Fibroblast of skin of right biceps (primary cell): Measurements from ENCODE around the gene MOV10L1.
"Not testable (repeated sequence)": the region's sequence is repeated elsewhere in the genome, so short reads cannot be mapped to it uniquely, and the experiment has no call there.

ENCODE experiments used
- DNase-seq: peaks from one replicate; pipeline ENCODE4 v3.0.0-alpha.2; 2013

MOV10L1 gene

DNA sequence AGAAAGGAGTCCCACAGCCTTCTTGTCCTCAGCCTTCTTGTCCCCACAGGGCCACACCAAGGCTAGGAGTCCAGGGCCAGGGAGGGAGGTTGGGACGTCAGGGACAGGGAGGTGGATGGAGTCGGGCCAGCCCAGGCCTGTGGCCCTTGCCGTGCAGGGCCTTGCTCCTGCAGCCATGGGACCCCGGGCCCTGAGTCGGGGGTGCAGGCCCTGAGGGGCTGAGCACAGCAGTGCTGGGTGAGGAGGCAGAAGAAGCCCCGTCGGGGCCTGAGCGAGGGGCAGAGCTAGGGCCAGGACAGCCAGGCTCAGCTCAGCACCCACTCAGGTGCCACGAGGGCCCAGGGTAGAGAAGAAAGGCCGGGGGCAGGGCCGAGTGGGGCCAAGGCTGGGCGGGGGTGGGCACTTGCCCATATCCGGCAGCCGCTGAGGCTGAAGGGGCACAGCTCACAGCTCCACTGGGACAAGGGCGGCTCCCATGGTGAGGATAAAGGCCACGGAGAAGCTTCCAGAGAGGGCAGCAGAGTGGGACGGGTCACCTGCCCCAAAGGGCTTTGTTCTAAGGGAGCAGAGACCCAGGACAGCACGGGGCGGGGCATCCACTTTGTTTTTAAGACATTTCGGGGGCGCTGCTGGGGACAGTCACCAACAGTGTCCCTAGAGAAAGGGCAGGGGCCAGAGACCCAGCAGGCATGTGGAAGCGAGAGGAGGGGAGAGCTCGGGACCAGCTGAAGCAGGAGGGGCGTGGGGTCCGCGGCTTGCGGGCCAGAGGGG is 8.2 kb upstream of the MOV10L1 start:
- DNase-seq = no peak

DNA sequence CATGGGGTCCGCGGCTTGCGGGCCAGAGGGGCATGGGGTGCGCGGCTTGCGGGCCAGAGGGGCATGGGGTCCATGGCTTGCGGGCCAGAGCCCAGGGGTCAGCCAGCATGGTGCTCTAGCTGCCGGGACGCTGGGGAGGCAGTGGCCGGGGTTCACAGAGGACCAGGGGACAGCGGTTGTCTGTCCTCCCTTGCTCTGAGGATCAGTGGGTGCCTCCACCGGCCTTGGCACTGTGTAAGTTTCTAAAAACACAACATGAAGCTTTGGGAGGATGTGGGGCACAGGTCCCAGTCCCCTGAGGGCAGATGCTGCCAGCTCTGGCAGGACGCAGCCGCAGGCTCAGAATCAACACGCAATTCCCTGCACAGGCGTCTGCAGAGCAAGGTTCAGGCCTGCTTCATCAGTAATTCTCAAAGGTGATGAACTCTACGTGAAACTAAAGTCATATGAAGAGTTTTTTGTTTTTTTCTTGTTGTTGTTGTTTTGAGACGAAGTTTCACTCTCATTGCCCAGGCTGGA is 7.5 kb upstream of the MOV10L1 start:
- no peak for DNase-seq

DNA sequence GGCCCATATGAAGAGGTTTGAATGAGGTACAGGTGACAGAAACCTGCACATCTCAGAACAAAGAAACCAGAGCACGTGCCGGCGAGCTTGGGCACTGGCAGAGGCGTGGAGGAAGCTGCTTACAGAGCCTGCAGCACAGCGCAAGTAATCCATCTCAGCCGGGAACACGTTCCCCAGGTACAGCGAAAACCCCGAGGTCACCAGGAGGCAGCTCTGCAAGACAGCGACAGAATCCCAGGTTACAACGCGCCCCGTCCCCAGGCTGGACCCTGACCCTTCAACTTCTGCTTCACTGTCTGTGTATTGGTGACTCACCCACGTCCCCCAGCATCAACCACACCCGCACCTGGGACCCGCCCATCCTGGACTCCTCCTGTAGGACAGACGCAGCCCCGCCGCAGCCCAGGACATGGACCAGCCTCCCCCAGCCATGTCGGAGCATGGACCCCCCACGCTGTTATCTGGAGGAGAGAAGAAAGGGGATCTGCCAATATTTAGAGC is 6.8 kb upstream of the MOV10L1 start:
- DNase-seq = no peak

DNA sequence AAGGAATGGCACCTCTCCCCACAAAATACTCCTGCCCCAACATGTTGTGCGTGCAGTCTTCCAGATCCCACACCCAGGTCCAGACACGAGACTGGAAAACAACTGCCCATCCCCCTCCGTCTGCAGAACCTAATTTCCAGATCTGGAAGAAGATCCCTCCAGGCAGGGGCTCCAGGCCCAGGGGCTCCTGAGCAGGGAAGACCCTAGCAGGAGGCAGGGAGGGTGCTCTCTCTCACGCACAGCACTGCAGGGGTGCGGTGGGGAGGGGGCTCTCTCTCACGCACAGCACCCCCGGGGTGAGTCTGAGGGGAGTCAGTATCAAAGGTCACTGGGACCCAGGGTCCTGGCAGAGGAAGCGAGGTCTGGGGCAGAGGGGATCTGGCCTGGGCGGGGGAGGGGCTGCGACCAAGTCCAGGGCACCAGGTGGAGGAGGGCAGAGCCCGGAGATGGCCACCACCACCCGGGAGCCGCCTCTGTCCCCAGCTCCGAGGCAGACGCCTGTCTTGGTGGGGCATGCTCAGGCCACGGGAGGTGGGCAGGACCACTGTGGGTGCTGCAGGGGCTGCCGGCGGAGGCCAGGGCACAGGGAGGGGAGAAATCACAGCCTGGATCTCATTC is 6.2 kb upstream of the MOV10L1 start:
- DNase-seq = no peak

DNA sequence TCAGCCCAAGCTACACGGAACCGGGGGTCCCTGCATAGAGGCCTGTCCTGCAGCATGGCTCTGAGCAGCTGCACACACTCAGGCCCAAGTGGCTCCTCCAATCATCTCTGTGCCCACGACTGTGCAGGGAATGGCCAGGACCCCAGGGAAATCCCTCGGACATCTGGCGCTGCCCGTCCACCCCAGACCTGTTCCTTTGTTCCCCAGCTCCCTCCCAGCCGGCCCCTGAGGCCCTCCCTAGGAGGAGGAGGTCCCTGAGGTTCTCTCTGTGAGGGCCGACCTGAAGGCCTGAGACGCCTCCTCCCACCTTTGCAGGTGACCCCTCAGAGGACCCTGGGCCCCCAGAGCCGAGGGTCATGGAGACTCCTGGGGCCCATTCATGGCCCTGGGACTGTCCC is 5.7 kb upstream of the MOV10L1 start:
- no peak for DNase-seq

DNA sequence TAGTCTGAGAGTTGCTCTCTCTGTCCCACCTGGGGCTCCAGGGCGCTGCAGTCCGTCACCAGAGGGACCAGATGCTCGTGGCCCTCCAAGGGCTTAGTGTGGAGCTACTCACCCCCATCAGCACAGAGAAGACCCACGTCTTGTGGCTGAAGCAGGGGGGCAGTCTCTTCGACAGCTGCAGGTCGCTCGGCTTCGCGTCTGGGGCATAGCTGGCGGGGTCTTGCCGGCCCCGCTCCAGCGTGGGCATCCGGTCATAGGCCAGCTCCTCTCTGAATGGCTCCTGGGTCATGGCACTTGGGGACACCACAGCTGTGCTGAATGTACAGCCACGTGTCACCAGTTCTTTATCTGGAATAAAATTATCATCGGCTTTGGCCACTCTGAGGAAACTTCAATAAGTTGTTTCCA is 5.2 kb upstream of the MOV10L1 start:
- no peak for DNase-seq

DNA sequence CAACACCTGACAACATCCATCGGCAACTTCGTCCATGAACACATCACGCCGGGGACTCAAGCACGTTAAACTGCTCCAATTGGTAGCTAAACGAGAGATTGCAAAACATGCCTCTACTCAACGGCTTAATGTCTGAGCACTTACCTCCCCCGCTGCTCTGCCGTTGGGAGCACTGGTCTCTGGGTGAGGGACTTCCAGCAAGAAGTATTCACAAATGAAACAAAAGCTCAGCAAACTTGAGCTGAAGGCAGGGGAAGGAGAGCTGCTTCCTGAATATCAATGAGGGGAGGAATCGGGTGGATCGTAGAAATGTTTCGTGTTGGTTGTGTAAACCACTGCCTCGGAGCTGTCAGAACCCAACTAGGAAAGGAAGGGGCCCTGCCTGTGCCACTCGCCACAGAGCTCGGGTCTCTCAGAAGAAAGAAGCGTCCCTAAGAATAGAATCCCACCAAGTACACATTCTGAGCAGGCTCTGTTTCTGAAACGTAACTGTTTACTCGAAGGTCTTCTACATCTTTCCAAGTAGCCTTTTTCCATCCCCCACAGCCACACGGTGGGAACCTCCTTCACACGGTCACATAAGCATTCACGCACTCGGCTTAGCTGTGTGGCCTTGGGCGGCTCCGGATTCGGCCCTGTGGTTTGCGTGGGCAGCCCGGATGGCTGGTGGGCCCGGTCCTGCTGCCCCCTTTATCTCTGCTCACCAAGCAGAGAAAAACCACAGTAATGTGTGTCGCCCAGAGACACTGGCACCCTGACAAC is 4.4 kb upstream of the MOV10L1 start, which contains the start of gene MLC1:
TSS of gene MLC1 (minus strand) at position 216 of the 762 bp plus-strand sequence. CDS start 524 bp downstream, outside the sequence.
- no peak for DNase-seq

DNA sequence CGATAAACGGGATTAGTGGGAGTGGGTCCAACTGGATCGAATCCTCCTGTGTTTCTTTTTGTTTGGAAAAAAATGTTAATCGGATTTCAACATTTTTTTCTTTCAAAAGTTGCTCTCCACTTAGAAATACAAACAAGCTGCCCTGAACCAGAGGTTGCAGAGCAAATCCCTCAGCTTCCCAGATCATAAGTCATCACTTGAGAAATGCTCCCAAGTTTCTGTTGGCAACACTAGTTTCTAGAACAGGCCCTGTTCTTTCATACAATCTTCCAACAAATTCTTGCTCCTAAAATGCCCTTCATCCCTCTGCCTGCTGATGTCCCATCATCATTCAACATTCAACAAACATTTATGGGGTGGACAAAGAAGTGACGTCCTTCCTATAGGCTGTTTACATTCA is 3.3 kb upstream of the MOV10L1 start:
- DNase-seq = peak; percentile 11

DNA sequence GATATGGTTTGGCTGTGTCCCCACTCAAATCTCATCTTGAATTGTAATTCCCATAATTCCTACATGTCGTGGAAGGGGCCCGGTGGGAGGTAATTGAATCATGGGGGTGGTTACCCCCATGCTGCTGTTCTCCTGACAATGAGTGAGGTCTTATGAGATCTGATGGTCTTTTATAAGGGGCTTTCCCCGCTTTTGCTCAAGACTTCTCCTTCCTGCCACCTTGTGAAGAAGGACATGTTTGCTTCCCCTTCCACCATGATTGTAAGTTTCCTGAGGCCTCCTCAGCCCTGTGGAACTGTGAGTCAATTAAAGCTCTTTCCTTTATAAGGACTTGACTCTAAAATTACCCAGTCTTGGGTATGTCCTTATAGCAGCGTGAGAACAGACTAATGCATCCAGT is 2.8 kb upstream of the MOV10L1 start:
- not testable (repeated sequence) for DNase-seq

DNA sequence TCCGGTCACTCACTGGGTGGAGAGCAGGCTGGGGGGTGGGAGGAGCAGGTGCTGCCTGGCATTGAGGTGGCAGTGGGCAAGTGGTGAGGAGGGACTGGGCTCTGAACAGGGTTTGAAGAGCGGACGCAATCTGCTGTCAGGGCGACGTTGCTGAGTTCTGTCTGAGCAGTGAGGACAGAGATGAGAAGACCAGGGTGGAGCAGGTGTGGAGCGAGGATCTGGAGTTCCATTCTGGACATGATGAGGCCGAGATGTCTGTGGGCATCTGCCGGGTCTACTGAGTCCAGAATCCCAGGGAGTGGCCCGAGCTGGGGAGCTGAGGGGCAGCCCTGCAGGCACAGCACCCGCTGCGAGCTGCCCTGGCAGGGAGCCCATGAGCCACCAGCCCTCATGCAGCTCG is 2.2 kb upstream of the MOV10L1 start:
- DNase-seq = no peak

DNA sequence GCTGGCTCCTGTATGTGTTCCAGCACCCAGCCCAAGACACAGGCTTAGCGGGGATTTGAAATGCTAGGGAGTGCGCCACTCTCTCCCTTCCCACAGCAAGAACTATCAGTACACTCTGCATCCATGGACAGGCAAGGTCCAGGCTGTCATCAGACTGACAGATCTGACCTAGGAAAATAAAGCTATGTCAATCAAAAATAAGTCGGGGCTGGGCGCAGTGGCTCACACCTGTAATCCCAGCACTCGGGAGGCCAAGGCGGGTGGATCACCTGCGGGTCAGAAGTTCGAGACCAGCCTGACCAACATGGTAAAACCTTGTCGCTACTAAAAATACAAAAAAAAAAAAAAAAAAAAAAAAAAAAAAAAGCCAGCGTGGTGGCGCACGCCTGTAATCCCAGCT is 1.7 kb upstream of the MOV10L1 start:
- no peak for DNase-seq

DNA sequence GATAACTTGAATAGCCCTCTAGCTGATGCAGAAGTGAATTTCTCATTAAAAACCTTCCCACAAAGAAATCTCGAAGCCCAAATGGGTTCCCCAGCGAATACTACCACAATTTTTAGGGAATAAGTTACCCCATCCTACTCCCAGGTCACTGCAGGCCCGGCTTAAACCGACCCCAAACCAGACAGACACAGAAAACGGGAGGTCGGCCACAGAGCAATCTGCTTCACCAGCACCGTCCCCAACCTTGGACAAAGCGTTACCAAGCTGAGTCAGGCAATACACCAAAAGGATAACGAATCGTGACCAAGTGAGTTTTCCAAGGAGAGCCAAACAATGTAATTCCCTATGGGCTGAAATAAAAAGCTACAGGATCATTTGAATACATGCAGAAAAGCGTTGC is 575 bp upstream of the MOV10L1 start:
- no peak for DNase-seq

DNA sequence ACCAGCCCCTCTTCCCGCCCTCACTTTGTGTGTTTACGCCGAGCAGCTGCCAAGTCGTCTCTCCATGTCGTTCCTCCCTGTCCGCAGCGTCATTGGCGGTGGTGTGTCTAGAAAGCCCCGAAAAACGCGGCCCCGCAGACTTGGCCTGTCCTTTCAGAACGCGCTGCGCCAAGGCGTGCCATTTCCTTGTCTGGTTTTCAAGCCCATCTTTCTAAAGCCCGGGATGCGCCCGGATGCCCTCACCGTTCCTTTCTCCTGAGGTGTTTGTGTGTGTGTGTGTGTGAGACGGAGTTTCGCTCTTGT is 557 bp downstream of the MOV10L1 start:
- no peak for DNase-seq

DNA sequence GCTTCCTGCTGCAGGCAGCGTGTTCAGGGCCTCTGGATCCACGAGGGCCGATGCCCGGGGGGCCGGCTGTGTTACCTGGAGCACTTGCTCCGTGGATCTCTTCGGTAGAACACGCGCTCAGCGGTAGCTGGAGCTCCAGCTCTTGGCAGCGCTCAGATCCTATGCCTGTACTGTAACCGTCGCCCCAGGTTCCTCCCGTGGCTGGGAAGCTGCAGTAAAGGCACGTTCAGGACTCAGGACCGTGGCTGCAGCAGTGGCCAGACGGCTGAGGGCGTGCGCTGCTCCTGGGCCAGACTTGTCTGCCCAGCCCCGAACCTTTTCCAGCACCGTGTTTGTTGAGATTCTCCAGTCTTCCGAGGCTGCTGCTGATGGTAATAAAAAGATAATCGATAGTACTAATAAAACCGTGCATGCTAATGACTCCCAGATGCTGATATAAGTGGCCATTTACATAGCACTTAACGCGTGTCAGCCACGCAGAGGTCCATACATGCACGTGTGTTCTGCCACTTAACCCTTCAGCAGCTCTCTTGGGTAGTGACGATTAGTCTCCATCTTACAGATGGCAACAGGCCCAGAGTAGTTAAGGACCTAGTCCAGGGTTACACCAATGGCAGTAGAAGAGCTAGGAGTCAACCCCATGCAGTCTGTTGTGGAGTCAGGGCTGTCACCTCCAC is 1.4 kb downstream of the MOV10L1 start:
- no peak for DNase-seq

DNA sequence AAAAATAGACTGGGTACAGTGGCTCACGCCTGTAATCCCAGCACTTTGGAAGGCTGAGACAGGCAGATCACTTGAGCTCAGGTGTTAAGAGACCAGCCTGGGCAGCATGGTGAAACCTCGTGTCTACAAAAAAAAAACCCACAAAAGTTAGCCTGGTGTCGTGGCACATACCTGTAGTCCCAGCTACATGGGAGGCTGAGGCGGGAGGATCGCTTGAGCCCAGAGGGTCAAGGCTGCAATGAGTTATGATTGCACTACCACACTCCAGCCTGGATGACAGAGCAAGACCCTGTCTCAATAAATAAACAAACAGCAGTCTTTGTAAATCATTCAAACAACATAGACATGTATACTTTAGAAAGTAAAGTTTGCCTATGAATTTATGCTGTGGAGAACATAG is 2.5 kb downstream of the MOV10L1 start:
- DNase-seq = no peak

DNA sequence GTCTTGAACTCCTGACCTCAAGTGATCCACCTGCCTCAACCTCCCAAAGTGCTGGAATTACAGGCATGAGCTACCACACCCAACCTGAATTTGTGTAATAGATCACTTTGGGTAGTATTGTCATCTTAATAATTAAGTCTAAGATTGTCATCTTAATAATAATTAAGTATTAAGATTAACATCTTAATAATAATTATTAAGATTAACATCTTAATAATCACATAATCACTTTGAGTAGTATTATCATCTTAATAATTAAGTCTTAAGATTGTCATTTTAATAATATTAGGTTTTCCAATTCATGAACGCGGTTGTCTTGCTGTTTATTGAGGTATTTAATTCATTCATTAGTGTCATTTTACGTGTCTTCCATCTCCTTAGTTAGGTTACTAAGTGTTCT is 8.2 kb downstream of the MOV10L1 start:
- DNase-seq = no peak

DNA sequence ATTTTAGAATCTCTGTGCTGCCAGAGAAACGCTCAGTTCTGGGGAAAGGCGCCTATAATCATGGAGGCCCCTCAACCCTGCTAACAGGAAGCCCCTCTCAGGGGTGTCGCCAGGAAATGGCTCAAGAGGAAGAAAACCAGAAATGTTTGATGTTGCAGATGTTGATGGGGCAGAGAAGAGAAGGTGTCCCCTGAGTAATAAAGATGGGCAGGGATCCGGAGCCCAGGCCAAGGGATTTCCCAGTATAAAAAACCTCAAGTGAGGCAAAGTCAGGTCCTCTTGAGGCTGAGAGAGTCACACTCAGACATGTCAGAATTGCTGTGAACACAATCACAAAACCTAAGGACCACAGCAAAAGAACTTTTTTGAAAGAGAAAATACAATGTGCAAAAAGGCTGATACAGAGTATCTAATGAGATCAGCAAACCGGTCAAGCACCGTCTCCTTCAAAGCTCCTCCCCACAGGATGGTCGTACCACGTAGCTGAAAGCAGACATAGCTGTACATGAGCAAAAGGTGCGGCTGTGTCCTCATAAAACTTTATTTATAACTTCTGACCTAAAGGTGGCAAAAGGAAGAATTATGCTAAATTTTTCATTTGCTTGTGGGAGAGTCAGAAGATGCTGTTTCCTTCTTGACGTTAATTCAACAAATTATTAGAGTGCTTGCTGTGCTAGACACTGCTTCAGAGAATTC is 12.2 kb downstream of the MOV10L1 start:
- DNase-seq = no peak

DNA sequence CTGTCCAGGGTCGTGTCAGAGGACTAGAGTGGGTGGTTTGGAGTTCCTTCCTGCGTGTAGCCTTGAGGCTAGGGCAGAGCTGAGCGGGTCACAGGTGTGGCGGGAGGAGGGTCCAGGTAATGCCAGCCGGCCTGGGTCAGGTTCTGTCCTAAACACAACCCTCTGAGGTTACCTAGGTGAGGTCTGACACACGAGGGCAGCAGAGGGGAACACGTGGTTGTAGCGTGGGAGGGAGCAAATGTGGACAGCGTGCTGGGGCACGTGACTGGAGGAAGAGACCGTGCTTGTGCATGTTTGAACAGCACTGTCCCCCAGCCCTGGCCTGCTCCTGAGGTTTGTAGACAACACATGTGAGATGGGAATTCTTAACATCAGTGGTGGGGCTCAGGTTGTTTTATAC is 13.1 kb downstream of the MOV10L1 start:
- no peak for DNase-seq

DNA sequence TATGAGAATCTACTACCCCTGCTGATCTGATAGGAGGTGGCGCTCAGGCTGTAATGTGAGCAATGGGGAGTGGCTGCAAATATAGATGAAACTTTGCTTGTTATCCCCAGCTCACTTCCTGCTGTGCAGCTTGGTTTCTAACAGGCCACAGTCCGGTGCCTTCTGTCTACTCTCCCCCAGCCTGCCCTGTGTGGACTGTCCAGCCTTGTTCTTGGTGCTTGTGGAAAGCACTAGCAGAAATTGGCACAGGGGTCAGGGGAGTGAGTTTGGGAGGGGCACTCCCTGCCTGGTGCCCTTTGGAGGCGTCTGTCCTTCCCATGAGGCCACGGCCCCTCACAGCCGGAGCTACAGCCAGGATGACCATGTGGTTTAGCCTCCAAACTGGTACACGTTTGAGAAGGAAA is 14.3 kb downstream of the MOV10L1 start:
- no peak for DNase-seq

DNA sequence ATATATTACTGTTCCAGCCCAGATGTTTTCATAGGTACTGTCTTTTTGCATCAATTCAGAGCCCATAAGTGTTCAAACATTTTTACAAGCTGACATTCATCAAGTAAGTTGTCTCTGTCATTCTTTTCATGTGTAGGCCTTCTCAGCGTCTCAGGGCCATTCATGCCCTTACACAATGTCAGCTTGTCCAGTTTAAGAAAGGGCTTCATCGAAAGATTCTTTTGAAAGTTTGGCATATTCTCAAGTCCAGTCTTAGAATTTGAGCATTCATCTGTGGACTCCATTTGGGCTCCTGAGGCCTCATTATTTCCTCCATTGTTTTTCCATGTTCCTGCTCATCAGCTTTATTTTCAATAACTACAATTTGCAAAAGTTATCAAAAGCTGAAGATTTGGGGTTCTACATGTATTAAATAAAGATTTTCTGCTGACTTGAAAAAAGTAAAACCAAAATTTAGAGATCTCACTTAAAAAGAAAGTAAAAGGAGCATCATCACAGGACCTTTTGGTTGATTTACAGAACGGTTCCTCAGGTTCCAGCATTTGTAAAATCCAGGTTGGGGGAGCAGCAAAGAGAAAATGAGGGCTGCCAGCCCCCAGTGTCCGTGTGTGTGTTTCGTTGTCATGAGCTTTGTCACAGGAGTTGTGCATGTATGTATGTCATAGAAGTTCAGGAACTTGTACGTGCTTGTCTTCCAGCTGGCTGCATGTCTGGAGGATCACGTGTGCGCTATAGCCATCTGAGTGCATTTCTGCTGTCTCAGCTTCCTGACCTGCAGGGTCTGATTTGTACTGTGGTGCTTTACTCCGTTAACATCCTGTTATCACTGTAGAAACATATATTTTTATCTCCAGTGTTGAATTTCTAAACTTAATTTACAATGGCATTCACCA is 15.6 kb downstream of the MOV10L1 start:
- DNase-seq = peak; percentile 61

DNA sequence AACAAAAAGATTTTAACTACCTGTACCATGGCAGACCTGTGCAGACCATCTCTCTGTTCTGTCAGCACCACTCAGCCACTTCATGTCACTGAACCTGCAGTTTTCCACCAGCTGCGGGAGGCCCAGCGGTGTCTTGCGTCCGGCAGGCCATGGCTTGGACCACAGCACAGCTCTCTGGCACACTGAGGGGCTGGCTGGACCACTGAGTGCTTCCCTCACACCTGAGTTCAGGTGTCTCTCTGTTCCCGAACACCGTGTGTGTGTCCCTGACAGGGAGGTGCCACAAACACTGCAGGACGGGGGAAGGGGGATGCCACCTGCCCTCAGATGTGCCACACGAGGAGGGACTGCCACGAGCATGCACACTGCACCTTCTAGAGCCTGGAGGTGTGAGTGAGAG is 17.7 kb downstream of the MOV10L1 start:
- no peak for DNase-seq
